ENCODE data around the gene HPS6. TPM values are rescaled to one million over a fixed set of nuclear protein-coding genes. Genes with fewer than 3 reads are reported as not detected.

The HPS6 gene
- total RNA-seq, 2 experiments from 2014 or later, result 21.7 to 28.2 TPM

DNA sequence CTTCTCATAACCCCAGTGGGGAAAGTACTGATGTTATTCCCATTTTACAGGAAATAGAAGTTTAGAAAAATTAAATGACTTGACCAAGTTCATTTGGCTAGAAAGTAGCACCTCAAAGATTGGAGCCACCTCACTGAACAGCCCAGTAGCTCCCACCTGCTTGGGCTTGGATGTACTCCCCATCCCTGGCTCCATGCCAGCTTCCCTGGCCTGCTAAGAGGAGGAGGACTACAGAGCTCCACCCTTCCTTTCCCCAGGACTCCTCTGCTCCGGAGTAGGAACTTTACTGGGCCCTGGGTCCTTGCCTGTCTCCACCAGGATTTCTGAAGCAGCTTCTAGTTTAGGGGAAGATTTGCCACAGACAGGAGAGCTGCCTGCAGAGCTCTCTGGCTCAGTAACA is 3.1 kb downstream of the HPS6 start:
- Histone ChIP-seq H2AFZ (ENCODE audit: low read length) (no peak overlapping the region), H3K4me3 (ENCODE audit: low read depth, low read length, poor library complexity, severe bottlenecking) (no peak overlapping the region), H3K4me1 (ENCODE audit: insufficient read depth, low read length, poor library complexity, severe bottlenecking) (peaks cover 17% of the 10 kb centered on the region), H4K20me1 (ENCODE audit: insufficient read depth, low read length) (no peaks in the 10 kb centered on the region; the same call in 1 of the 2 replicates), H3K27ac (ENCODE audit: low read depth, low read length, poor library complexity, severe bottlenecking) (no peak overlapping the region), H3K79me2 (ENCODE audit: insufficient read depth, low read depth, low read length) (peaks cover 7% of the 10 kb centered on the region; the same call in 1 of the 2 replicates), H3K36me3 (ENCODE audit: insufficient read depth, low read length) (peaks cover 20% of the 10 kb centered on the region; the same call in 1 of the 2 replicates), H3K4me2 (ENCODE audit: low read length) (no peak overlapping the region), H3K9me2 (ENCODE audit: insufficient read depth, low read length) (no peaks in the 10 kb centered on the region), H3K9me3 (ENCODE audit: low read length) (no peaks in the 10 kb centered on the region)
- no peak for DNase-seq (ENCODE audit: low spot score)
- TF ChIP-seq, protein P1, sequence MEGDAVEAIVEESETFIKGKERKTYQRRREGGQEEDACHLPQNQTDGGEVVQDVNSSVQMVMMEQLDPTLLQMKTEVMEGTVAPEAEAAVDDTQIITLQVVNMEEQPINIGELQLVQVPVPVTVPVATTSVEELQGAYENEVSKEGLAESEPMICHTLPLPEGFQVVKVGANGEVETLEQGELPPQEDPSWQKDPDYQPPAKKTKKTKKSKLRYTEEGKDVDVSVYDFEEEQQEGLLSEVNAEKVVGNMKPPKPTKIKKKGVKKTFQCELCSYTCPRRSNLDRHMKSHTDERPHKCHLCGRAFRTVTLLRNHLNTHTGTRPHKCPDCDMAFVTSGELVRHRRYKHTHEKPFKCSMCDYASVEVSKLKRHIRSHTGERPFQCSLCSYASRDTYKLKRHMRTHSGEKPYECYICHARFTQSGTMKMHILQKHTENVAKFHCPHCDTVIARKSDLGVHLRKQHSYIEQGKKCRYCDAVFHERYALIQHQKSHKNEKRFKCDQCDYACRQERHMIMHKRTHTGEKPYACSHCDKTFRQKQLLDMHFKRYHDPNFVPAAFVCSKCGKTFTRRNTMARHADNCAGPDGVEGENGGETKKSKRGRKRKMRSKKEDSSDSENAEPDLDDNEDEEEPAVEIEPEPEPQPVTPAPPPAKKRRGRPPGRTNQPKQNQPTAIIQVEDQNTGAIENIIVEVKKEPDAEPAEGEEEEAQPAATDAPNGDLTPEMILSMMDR (conservative IDR thresholded peaks at IDR 0.05; ENCODE audit: low read length), result no peak
- TF ChIP-seq EZH2phosphoT487 (IDR thresholded peaks at IDR 0.05; ENCODE audit: borderline replicate concordance, low read depth, low read length), result no peak
- ChIA-PET CTCF (ENCODE audit: unreplicated experiment) (no interaction called here), POLR2A (interaction anchor here (0.6 to 1.6 kb wide), 3 partner anchors 9 to 235 kb away, joined by 3 to 4 read pairs (median 4); no protein-coding TSS in a partner anchor)
- intact Hi-C loops (cut with micrococcal nuclease; ENCODE audit: unreplicated experiment), result no loop called here
- BruUV-seq (replicated peaks), result TSS peak; percentile 64

DNA sequence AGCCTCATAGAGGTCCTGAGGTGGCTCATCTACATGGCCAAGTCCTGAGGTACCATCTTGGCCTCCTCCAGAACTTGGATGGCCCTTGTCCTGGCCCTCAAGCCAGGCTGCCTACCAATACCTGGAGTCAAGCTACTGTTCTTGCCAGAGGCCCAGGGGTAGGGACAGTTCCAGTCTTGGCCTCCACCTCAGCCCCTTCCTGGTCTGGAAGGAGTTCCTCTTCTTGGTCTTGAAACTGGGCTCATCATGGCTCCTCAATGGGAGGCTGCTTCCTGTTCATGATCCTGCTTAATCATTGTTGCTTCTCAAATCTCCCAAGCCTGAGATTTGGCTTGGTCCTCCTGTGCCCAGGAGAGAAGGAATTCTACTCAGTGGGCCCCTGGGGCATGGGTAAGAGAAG is 3.9 kb downstream of the HPS6 start:
- no peaks in the 10 kb centered on the region for H3K9me2 ChIP-seq (ENCODE audit: insufficient read depth, low read length)
- H3K36me3 ChIP-seq (ENCODE audit: insufficient read depth, low read length), result peaks cover 20% of the 10 kb centered on the region; the same call in 1 of the 2 replicates
- ChIA-PET POLR2A (interaction anchor here (1.0 kb wide), 1 partner anchor 162 kb away, joined by 3 read pairs; no protein-coding TSS in a partner anchor), CTCF (ENCODE audit: unreplicated experiment) (interaction anchor here (0.6 kb wide), 1 partner anchor 10 kb away, joined by 4 read pairs; no protein-coding TSS in a partner anchor)
- no TSS peak for BruUV-seq (replicated peaks)
- no peaks in the 10 kb centered on the region; the same call in 1 of the 2 replicates for H4K20me1 ChIP-seq (ENCODE audit: insufficient read depth, low read length)
- no peaks in the 10 kb centered on the region for H3K9me3 ChIP-seq (ENCODE audit: low read length)
- intact Hi-C loops (cut with micrococcal nuclease; ENCODE audit: unreplicated experiment), result no loop called here
- no peak for TF ChIP-seq EZH2phosphoT487 (IDR thresholded peaks at IDR 0.05; ENCODE audit: borderline replicate concordance, low read depth, low read length)
- TF ChIP-seq, protein P1 (conservative IDR thresholded peaks at IDR 0.05; ENCODE audit: low read length), result no peak
- H3K27ac ChIP-seq (ENCODE audit: low read depth, low read length, poor library complexity, severe bottlenecking), result no peak overlapping the region
- no peak for DNase-seq (ENCODE audit: low spot score)
- H3K4me2 ChIP-seq (ENCODE audit: low read length), result no peak overlapping the region
- H3K4me1 ChIP-seq (ENCODE audit: insufficient read depth, low read length, poor library complexity, severe bottlenecking), result peaks cover 17% of the 10 kb centered on the region
- no peak overlapping the region for H2AFZ ChIP-seq (ENCODE audit: low read length)
- H3K4me3 ChIP-seq (ENCODE audit: low read depth, low read length, poor library complexity, severe bottlenecking), result no peak overlapping the region
- H3K79me2 ChIP-seq (ENCODE audit: insufficient read depth, low read depth, low read length), result peaks cover 7% of the 10 kb centered on the region; the same call in 1 of the 2 replicates
